Measurements from ENCODE around the gene CYBC1.
"Not testable (repeated sequence)": the region's sequence is repeated elsewhere in the genome, so short reads cannot be mapped to it uniquely, and the experiment has no call there.

The CYBC1 gene

DNA sequence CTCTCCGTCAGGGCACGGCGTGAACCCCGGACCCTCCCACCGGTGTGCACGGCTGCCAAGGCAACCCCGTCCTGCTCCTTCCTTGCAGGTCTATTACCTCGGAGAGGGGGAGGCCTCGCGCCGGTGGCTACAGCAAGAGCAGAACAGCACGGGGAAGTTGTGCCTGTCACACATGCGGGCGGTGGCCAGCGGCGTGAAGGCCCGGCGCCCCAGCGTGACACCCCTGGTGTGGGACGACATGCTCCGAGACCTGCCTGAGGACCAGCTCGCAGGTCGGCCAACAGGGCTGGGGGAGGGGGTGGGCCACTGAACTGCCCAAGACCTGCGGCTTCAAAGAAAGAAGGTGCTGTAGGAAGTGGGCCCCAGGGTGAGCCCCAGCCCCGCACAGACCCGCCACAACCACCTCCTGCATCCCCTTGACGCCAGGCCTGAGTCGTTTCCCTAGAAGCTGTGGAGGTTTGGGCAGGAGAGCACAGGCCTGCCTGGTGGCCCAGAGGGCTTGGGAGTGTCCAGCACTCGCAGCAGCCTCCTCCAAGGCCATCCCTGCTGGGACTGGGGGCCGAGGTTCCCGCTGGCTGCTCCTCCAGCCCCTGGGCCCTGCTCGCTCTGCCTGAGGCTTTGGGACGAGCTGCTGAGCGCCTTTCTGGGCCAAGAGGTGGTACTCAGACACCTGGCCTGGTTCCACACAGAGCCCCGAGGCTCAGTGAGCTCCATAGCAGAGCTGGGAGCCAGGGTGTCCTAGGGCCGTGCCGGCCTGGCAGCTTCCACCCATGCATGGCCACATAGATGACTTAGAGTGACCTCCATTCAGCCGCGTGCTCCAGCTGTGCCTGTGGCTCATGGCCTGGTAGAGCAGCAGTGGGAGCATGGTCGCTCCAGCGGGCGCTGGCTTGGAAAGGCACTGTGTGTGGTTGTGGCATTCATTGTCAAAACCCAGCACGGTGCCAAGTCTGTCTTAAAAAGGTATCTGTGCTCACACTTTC is 14.7 kb downstream of the CYBC1 start:
- DNase-seq (ENCODE audit: low read depth in 2 of 3, low spot score in 2 of 3): no peak

DNA sequence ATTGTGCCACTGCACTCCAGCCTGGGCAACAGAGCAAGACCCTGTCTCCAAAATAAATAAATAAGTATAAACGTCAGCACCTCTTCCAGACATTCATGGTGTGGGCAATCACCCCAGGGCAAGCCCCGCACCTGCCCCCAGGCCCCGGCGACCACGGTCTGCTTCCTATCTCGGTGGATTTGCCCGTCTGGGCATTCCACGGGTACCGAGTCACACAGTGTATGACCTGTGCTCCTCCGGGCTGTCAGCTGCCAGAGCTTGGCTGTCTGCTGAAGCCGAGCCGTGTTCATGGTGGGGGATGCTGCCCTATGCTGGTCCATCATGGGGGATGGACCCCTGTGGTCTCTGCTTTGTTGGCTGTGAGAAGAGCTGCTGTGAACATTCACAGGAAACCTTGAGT is 15.4 kb downstream of the CYBC1 start:
- no peak for DNase-seq (ENCODE audit: low read depth in 2 of 3, low spot score in 2 of 3)

DNA sequence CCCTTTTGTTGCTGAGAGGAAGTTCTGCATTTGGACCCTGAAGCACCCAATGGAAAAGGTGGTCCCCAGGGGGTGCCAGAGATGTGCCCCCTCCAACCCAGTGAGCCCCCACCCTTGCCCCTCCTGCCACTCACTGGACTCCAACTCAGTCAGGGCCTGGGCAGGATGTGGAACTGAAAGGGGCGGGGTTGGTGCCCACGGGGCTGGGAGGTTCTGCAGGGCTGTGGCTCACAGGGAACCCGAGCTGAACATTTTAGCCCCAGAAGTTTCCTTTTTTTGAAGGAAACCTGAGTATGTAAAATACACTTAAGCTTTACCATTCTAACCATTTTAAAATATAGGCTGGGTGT is 16.4 kb downstream of the CYBC1 start:
- DNase-seq (ENCODE audit: low read depth in 2 of 3, low spot score in 2 of 3): no peak

DNA sequence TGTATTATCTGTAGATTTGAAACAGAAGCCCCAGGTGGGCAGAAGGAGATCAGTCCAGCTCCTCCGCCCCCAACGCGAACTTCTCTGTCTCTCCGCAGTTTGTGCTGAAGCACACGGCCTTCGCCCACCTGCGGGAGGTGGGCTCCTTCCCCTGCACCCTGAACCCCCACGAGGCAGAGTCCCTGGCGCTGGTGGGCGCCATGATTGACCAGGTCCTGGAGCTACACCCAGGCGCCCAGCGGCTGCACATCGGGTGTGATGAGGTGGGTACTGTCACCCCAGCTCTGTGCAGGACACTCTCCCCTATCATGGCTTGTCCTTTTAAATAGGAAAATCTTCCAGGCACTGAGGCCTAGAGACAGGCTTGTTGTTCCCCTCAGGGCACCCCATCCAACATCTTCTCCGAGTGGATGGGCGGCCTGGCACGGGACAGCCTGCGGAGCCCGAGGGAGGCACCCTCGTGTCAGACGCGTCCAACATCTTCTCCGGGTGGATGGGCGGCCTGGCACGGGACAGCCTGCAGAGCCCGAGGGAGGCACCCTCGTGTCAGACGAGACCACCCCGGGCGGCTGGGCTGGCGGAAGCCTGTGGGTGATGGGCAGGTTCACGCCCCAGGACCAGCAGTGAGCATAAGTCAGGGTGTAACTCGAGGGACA is 16.9 kb downstream of the CYBC1 start:
- DNase-seq (ENCODE audit: low read depth in 2 of 3, low spot score in 2 of 3): no peak

DNA sequence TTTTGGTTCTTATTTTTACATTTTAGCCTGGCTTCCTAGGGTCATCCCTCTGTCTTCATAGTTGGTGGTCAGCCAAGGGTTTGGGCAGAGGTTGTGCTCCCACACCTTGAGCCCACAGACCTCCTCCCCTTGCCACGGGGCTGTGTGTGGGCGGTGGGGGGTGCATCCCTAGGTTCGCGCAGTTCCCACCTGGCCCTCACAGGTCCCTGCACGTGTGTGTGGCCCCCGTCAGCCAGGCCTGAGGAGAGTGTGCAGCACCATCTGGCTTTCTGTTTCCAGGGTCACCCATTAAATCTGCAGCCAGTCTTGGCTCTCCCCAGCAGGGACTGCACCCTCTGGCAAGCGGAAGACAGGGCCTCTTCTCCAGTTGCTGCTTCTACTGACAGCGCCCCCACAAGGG is 18.5 kb downstream of the CYBC1 start:
- no peak for DNase-seq (ENCODE audit: low read depth in 2 of 3, low spot score in 2 of 3)

DNA sequence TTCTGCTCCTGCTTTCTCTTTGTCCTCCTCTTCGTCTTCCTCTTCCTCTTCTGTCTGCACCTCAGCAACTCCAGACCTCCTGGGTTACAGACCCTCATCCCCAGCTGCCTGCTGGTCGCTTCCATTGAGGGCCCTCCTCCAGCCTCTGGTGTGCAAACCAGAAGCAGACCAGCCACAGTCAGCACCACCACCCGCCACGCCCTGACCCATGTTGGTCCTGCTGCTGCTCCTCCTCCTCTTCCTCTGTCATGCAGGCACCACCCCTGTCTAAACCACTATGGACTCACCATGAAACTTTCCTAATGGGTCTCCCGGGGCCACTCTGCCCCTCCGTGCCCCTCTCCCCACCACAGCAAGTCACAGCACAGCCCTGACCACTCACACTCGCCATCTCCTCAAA is 20.7 kb downstream of the CYBC1 start:
- DNase-seq (ENCODE audit: low read depth in 2 of 3, low spot score in 2 of 3): no peak

DNA sequence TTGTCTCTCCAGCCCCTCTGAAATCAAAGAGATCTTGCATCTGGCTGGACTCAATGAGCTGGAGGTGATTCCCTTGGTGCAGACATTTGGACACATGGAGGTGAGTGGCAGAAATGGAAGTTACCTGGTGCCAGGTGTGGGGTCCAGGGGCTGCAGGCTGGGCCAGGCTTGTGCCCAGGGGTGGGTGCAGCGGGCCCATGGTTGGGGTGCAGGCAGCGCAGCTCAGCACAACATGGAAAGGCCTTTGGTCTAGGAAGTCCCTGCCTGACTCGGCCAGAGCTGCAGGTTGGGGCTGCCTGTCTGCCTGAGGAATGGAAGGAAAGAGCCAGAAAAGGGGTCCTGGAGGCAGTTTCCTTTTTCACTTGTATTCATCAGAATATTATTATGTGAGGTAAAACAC is 22.0 kb downstream of the CYBC1 start:
- DNase-seq (ENCODE audit: low read depth in 2 of 3, low spot score in 2 of 3): no peak

DNA sequence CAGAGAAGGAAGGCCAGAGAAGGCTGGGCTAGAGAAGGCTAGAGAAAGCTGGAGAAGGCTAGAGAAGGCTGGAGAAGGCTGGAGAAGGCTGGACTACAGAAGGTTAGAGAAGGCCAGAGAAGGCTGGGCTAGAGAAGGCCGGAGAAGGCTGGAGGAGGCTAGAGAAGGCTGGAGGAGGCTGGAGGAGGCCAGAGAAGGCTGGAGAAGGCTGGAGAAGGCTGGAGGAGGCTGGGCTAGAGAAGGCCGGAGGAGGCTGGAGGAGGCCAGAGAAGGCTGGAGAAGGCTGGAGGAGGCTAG is 25.7 kb downstream of the CYBC1 start:
- DNase-seq (ENCODE audit: low read depth in 2 of 3, low spot score in 2 of 3): no peak

DNA sequence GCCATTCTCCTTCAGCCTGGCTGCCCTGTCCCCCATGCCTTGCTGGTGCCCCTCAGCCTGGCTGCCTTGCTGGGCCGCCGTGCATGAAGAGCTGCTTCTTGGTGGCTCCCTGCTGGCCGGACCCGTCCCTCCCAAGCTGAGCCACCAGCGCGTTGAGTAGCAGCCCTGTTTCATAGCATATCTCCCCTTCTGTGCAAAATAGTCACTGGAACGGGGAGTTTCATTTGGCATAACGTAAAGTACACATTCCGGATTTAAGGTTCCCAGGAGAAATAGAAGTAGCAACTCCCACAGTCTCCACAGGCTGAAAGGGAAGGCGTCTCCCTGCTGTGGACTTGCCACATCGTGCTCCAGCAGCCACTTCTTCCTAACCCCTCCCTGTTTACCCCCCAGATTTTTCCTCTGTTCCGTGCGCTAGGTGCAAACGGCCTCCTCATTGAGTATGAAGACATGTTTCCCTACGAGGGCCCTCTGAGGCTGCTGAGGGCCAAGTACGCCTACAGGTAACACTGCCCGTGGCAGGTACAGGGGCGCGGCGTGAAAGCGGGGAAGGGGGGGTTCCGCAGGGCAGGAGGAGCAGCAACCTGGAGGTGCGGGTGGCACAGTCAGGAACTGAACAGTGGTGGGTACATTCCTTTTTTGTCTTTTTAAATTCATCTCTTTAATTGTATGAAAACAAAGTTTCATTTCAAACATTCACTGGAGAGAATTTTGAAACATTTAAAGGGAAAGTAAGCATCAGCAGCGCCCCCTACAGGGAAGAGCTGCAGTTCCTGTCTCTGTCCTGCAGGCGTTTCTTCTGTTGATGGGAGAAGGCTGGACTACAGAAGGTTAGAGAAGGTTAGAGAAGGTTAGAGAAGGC is 26.3 kb downstream of the CYBC1 start:
- DNase-seq (ENCODE audit: low read depth in 2 of 3, low spot score in 2 of 3): peak in 1 of 3 experiments; percentile 49

DNA sequence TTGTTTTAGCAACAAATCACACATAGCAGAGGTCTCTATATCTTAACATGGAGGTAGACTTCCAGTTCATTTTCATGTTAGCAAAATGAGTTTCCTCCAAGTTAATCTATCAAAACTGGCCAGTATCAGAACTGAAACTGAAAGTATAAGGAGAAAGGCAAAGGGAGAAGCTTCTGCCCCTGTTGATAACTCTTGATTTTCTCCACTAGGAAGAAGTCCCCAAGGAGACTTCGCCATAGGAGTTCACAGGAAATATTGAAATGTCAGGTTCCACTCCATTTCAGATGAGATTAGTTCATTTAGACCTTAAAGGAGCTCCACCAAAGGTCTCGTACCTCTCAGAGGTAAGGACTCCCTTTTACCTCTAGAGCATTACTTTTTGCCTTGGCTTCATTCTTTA is 31.0 kb downstream of the CYBC1 start:
- DNase-seq (ENCODE audit: low read depth in 2 of 3, low spot score in 2 of 3): no peak

DNA sequence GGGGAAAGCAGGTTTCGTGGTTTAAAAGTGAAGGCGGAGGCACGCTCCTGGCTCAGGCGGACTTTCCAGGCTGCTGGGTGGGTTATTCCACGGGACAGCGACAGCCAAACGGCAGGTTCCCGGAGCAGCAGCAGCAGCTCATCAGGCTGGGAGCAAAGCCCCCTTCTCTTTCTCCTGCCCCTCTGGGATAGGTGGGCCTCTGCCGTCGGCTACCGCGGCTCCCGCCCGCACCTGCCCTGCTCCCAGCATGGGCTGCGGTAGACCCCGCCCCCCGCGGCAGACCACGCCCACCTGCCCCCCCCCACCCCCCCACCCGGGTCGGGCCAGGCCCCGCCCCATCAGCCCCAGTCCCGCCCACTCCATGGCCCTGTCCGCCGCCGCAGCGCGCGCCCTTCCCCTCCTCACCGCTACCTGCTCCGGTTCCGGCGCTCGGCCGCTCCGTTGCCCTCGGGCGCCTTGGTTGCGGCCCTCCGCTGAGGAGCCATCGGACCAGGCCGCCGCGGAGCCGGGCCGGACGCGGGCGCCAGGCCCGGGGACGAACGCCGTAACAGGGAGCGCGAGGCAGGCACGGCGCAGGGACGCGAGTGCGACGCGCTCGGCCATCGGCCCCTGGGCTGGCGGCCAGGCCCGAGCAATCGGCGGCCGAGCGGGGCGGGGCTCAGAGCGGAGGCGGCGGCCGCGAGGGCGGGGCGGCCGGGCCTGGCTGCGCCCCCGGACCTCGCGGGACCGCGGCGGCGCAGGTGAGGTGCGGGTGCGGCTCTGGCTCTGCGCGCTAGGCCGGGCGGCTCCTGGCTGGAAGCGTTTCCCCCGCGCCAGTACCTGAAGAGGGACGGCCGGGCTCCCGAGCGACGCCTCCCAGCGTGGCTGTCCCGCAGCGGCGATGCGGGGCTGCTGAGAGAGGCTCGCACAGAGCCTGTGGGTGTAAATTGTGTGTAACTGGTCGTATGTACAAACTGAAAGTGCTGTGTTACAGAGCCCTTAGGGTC is 32.3 kb downstream of the CYBC1 start, which contains the start of the genes HEXD and OGFOD3:
Gene HEXD, plus strand, starts transcription at position 347 of the 986 bp plus-strand sequence. CDS start 1,453 bp downstream, outside the sequence.
Gene OGFOD3, minus strand, starts transcription at position 586 of the 986 bp plus-strand sequence. Its CDS starts 101 bp downstream, at position 485.
- DNase-seq (ENCODE audit: low read depth in 2 of 3, low spot score in 2 of 3): peak; percentile 66 to 90 (median 76)

DNA sequence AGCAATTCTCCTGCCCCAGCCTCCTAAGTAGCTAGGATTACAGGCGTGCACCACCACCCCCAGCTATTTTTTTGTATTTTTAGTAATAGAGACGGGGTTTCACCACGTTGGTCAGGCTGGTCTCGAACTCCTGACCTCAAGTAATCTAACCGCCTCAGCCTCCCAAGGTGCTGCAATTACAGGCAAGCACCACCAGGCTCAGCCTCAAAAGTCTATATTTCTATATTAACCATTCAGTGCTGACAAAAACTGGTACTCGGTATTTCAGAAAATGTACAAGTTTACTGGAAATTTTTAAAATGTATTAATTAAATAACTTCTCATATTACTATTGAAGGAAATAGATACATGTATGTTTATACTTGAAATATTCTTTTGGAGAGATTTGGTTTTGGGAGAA is 33.8 kb downstream of the CYBC1 start:
- DNase-seq (ENCODE audit: low read depth in 2 of 3, low spot score in 2 of 3): no peak

DNA sequence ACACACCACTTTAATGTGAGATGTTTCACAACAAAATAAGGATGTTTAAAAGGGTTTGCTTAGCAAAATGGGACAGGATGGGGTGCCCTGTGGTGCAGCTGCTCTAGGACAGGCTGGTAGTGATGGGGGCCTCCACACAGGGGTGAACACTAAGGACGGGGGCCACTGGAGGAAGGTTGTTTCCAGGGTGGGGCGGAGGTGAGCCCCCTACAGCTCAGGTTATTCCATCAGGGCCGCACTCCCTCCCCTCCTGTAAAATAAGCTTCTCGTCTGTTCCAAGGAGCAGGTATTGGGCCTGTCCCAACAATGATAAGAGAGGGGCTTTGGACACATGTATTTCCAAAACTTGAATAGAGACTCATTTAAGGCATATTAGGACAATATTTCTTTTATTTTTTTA is 34.3 kb downstream of the CYBC1 start:
- DNase-seq (ENCODE audit: low read depth in 2 of 3, low spot score in 2 of 3): no peak

DNA sequence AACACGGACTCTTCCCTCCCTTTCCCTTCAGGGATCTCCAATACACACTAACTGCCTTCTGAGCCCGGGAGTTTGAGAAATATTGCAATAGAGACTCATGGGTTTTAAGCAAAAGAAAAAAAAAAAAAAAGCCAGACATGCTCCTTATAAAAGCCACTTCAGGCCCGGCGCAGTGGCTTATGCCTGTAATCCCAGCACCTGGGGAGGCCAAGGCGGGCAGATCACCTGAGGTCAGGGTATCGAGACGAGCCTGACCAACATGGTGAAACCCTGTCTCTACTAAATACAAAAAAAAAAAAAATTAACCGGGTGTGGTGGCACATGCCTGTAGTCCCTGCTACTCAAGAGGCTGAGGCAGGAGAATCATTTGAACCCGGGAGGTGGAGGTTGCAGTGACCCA is 34.8 kb downstream of the CYBC1 start:
- DNase-seq (ENCODE audit: low read depth in 2 of 3, low spot score in 2 of 3): no peak

DNA sequence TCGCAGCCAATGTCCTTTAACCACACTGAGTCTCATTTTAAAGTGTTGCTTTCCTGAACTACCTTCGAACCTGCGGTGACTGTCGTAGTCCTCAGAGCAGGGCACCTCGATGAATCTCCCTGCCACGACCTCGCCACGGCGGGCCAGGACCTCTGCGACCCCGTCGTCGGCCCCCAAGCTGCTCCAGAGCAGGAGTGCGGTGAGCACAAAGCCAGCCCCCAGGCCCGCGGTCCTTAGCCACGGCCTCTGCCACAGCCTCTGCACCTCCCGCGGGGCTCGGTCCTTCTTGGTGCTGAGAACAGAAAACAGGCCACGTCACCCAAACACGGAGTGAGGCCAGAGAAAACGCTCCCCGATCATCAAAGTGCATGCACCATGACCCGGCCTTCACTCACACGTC is 35.2 kb downstream of the CYBC1 start:
- DNase-seq (ENCODE audit: low read depth in 2 of 3, low spot score in 2 of 3): no peak

DNA sequence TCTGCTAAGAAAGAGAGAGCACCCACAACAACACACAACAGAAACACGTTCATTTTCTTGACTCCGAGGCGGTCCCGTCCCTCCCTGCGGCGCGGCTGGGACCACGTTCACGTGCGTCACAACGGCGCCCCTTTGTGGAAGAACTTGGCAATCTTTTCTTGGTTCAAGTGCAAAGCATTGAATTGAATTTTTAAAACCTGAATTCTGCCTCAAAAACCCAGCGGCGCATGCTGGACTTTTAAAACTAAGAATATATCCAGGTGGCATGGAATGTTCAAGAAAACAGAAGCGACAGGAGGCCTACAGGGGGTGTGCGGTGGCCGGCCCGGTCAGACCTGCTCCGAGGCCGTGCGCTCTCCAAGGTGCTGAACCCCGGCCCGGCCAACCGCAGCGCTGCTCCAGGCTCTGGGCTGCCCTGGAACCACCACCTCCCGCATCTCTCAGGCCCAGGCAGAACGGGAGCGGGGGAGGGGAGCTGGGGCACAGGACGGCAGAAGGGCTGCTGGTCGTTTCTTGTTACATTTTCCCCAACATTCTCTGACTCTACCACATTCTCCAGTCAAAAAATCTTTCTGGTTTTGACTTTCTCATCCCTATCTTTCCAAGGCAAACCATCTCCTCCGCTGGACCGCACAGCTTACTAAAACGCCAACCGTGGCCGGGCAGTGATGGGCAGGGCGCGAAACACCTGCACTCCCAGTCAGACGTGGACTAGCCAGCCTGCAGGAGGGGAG is 35.8 kb downstream of the CYBC1 start:
- peak; percentile 38 to 56 (median 42) for DNase-seq (ENCODE audit: low read depth in 2 of 3, low spot score in 2 of 3)

DNA sequence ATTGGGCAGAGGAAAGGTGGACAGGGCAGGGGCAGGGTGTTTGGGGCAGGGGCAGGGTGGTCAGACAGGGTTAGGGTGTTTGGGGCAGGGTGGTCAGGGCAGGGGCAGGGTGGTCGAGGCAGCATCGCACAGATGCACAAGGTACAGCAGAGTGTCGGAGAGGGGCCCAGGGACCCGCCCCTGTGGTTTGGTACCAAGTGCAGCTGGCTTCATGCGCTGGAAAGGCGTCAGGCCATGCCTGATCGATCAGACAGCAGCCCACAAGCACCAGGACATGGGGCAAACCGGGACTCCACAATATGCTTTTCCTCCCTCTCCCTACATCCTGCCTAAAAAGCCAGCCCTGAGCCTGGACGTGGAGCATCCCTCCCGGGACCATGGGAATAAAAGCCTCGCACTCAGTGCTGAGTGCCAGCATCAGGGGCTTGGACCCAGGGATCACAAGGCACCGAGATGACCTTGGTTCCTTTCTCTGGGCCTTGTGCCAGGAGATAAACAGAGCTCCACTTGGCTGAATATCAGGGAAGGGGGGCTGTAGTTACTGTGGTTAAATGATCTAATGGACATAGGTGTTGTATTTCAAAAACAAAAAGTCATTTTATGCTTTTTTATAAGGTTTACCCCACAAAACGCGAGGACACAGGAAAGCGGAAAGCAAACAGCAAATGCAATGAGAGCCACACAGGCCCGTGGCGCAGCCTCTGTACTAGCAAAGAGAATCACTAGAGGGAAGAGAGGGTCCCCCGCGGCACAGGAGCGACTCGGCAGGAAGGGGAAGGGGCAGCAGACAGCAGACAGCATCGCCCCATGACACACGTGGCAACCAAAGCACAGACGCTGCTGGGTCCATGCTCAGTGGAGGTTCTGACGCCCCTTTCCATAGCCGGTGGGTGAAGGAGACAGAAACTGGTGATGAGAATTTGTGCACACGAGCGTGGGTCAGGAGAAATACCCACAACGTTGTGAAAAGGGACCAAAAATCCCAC is 37.7 kb downstream of the CYBC1 start:
- DNase-seq (ENCODE audit: low read depth in 2 of 3, low spot score in 2 of 3): no peak

DNA sequence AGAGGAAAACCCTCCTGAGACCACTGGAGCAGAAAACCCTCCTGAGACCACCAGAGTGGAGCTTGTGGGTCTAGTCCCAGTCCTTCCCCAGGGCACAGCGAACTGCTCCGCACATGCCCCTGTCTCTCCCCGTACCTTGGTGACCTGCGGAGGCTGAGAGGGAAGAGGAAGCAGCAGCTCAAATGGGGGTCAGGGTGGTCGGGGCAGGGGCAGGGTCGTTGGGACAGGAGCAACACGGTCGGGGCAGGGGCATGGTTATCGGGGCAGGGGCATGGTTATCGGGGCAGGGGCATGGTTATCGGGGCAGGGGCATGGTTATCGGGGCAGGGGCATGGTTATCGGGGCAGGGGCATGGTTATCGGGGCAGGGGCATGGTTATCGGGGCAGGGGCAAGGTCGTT is 38.5 kb downstream of the CYBC1 start:
- DNase-seq (ENCODE audit: low read depth in 2 of 3, low spot score in 2 of 3): not testable (repeated sequence)

Data from activated CD8-positive, alpha-beta memory T cell treated with anti-CD3 and anti-CD28 coated beads for 48 hours (primary cell).